WTC11 (cell line): Measurements from ENCODE around the gene BCAR3. TPM values are rescaled to one million over a fixed set of nuclear protein-coding genes. Genes with fewer than 3 reads are reported as not detected.

Source experiments
- ATAC-seq: fragments of 200-7000 bp; cut with Tn5 transposase; 2 replicates; pipeline ENCODE4 v1.10.0; 2021; ENCODE audit warnings: mild to moderate bottlenecking, moderate library complexity
- CTCF ChIA-PET: fragments of 300-600 bp; sonication (Branson Sonifier 250); formaldehyde crosslinking; loops from one replicate; lab custom pipeline; 2021; ENCODE audit warnings: antibody characterized with exemption; lab: Charles Lee
- POLR2A ChIA-PET: fragments of 350-600 bp; sonication (Branson Sonifier 250); formaldehyde crosslinking; loops from one replicate; lab custom pipeline; 2021; ENCODE audit warnings: antibody characterized with exemption; lab: Charles Lee
- DNase-seq: peaks from one replicate; pipeline ENCODE4 v3.0.0; 2021; ENCODE audit warnings: low spot score
- H3K27ac Mint-ChIP-seq: 2 replicates; pipeline ENCODE4 v1.8.0; 2021; ENCODE audit warnings: mixed read lengths
- H3K27me3 Mint-ChIP-seq: 2 replicates; pipeline ENCODE4 v1.8.0; 2021; ENCODE audit warnings: low read depth, mild to moderate bottlenecking, moderate library complexity, mixed read lengths
- H3K36me3 Mint-ChIP-seq: 2 replicates; pipeline ENCODE4 v1.8.0; 2021; ENCODE audit warnings: mixed read lengths
- H3K4me1 Mint-ChIP-seq: 2 replicates; pipeline ENCODE4 v1.8.0; 2022; ENCODE audit warnings: mixed read lengths
- H3K4me3 Mint-ChIP-seq: 2 replicates; pipeline ENCODE4 v1.8.0; 2021; ENCODE audit warnings: mild to moderate bottlenecking, moderate library complexity, mixed read lengths
- H3K9me3 Mint-ChIP-seq: 2 replicates; pipeline ENCODE4 v1.8.0; 2021; ENCODE audit warnings: mixed read lengths
- AR ChIP-seq: fragments of 250-450 bp; sonication (Bioruptor Pico); IDR thresholded peaks from 2 replicates; pipeline ENCODE4 v1.9.0; 2021; ENCODE audit warnings: mild to moderate bottlenecking
- ATF1 ChIP-seq: sonication (generic); formaldehyde crosslinking; IDR thresholded peaks from 2 replicates; pipeline ENCODE4 v1.8.1; 2023; ENCODE audit warnings: mild to moderate bottlenecking, moderate library complexity, missing genetic modification reagents
- CDX4 ChIP-seq: fragments of 250-450 bp; sonication (Bioruptor Pico); IDR thresholded peaks from 2 replicates; pipeline ENCODE4 v1.9.0; 2021; ENCODE audit warnings: moderate library complexity, mild to moderate bottlenecking, inconsistent platforms, borderline replicate concordance
- CREM ChIP-seq: sonication (generic); formaldehyde crosslinking; IDR thresholded peaks from 2 replicates; pipeline ENCODE4 v1.8.1; 2022; ENCODE audit warnings: mild to moderate bottlenecking, missing genetic modification reagents, moderate library complexity
- ERG ChIP-seq: fragments of 250-450 bp; sonication (Bioruptor Pico); IDR thresholded peaks from 2 replicates; pipeline ENCODE4 v1.8.0; 2021; ENCODE audit warnings: mild to moderate bottlenecking
- FOXP4 ChIP-seq: sonication (generic); formaldehyde crosslinking; IDR thresholded peaks from 2 replicates; pipeline ENCODE4 v1.8.0; 2022; ENCODE audit warnings: mild to moderate bottlenecking, missing genetic modification reagents
- MLX ChIP-seq: sonication (generic); formaldehyde crosslinking; IDR thresholded peaks from 2 replicates; pipeline ENCODE4 v1.8.1; 2023; ENCODE audit warnings: mild to moderate bottlenecking, missing genetic modification reagents, moderate library complexity
- TEAD1 ChIP-seq: sonication (generic); formaldehyde crosslinking; IDR thresholded peaks from 2 replicates; pipeline ENCODE4 v1.8.0; 2022; ENCODE audit warnings: mild to moderate bottlenecking, missing genetic modification reagents
- USF1 ChIP-seq: sonication (generic); formaldehyde crosslinking; IDR thresholded peaks from 2 replicates; pipeline ENCODE4 v1.8.0; 2022; ENCODE audit warnings: mild to moderate bottlenecking, missing genetic modification reagents
- ZMAT4 ChIP-seq: fragments of 250-450 bp; sonication (Bioruptor Pico); IDR thresholded peaks from 2 replicates; pipeline ENCODE4 v1.9.0; 2021; ENCODE audit warnings: mild to moderate bottlenecking
- ZNF121 ChIP-seq: sonication (generic); formaldehyde crosslinking; IDR thresholded peaks from 2 replicates; pipeline ENCODE4 v1.8.0; 2023; ENCODE audit warnings: missing genetic modification reagents
- ZNF317 ChIP-seq: sonication (generic); formaldehyde crosslinking; IDR thresholded peaks from 2 replicates; pipeline ENCODE4 v1.8.1; 2023; ENCODE audit warnings: low read depth, mild to moderate bottlenecking, moderate library complexity, missing genetic modification reagents, borderline replicate concordance
- ZNF671 ChIP-seq: fragments of 250-450 bp; sonication (Bioruptor Pico); IDR thresholded peaks from 2 replicates; pipeline ENCODE4 v1.8.0; 2021; ENCODE audit warnings: mild to moderate bottlenecking
- total RNA-seq: library from RNA; stranded (reverse); gene quantifications from 3 replicates; pipeline ENCODE4 v1.2.3, GENCODE V29; 2021

BCAR3 gene
- total RNA-seq, 1 experiment from 2014 or later, result 14.8 TPM

- TF ChIP-seq FOXP4 (CRISPR knock-in tag) (no peak), ZNF671 (CRISPR knock-in tag) (no peak)
These were observed 103.9 kb downstream of the BCAR3 start (continued) for GRCh38 chr1:93577536-93578432.

GRCh38 chr1:93576746-93577145 lies 104.9 kb downstream of the BCAR3 start:
- no peak overlapping the region for H3K4me3 Mint-ChIP-seq
- CTCF ChIA-PET, result interaction anchor here (1.0 to 1.5 kb wide), 2 partner anchors 237 to 270 kb away, joined by 3 to 4 read pairs; no protein-coding TSS in a partner anchor

More at GRCh38 chr1:93576746-93577145, 104.9 kb downstream of the BCAR3 start:
- ATAC-seq, result no peak
- TF ChIP-seq AR (no peak), MLX (no peak), FOXP4 (CRISPR knock-in tag) (no peak), USF1 (no peak), ZNF121 (CRISPR knock-in tag) (no peak), TEAD1 (CRISPR knock-in tag) (no peak), ZMAT4 (CRISPR knock-in tag) (no peak), ATF1 (CRISPR knock-in tag) (no peak), CREM (CRISPR knock-in tag) (no peak), ERG (CRISPR knock-in tag) (no peak), ZNF317 (no peak), CDX4 (CRISPR knock-in tag) (no peak)
- Mint-ChIP-seq H3K27ac (no peak overlapping the region), H3K9me3 (no peaks in the 10 kb centered on the region), H3K27me3 (no peaks in the 10 kb centered on the region), H3K36me3 (peaks cover 16% of the 10 kb centered on the region), H3K4me1 (peaks cover 21% of the 10 kb centered on the region)
- no peak for DNase-seq
- POLR2A ChIA-PET, result interaction anchor here (1.6 kb wide), 1 partner anchor 129 kb away, joined by 4 read pairs; the partner anchor contains the start of gene FNBP1L
